Liver (tissue), 9 donors: ENCODE measurements around the gene B4GALT5. TPM values are rescaled to one million over a fixed set of nuclear protein-coding genes. Genes with fewer than 3 reads are reported as not detected.
"Not testable (repeated sequence)": the region's sequence is repeated elsewhere in the genome, so short reads cannot be mapped to it uniquely, and the experiment has no call there.

Experiments used
- DNase-seq: peaks from one replicate; pipeline ENCODE4 v3.0.0-alpha.2; 2017; ENCODE audit warnings: low spot score
- H3K27ac ChIP-seq, 2 donors: one replicate each; pipeline ENCODE4 v1.7.0; 2013; ENCODE audit warnings: inconsistent platforms in 2 of 2, low read length in 2 of 2, control low read depth in 1 of 2, low read depth in 1 of 2, mild to moderate bottlenecking in 1 of 2
- H3K27me3 ChIP-seq, 4 donors: one replicate each; pipeline versions ENCODE4 v1.6.1 to v1.7.0; 2013; ENCODE audit warnings: low read length in 3 of 4, inconsistent platforms in 1 of 4, mild to moderate bottlenecking in 1 of 4, moderate library complexity in 1 of 4; ENCODE audit not compliant: control insufficient read depth in 4 of 4, insufficient read depth in 4 of 4
- H3K36me3 ChIP-seq, 4 donors: one replicate each; pipeline versions ENCODE4 v1.6.1 to v1.7.0; 2013; ENCODE audit warnings: low read length in 3 of 4, mild to moderate bottlenecking in 3 of 4, low read depth in 1 of 4, moderate library complexity in 1 of 4; ENCODE audit not compliant: control insufficient read depth in 4 of 4, insufficient read depth in 3 of 4
- H3K4me1 ChIP-seq, 4 donors: one replicate each; pipeline versions ENCODE4 v1.6.1 to v1.7.0; 2013; ENCODE audit warnings: low read length in 3 of 4, mild to moderate bottlenecking in 3 of 4, moderate library complexity in 1 of 4; ENCODE audit not compliant: control insufficient read depth in 4 of 4, insufficient read depth in 4 of 4
- H3K4me3 ChIP-seq, 3 donors: one replicate each; pipeline versions ENCODE4 v1.6.1 to v1.7.0; 2013; ENCODE audit warnings: low read length in 3 of 3, control low read depth in 1 of 3, low read depth in 1 of 3, mild to moderate bottlenecking in 1 of 3
- H3K9ac ChIP-seq, 2 donors: one replicate each; pipeline ENCODE4 v1.7.0; 2013; ENCODE audit warnings: low read length in 2 of 2, mild to moderate bottlenecking in 2 of 2, moderate library complexity in 2 of 2, control low read depth in 1 of 2, low read depth in 1 of 2
- H3K9me3 ChIP-seq, 4 donors: one replicate each; pipeline versions ENCODE4 v1.6.1 to v1.7.0; 2013; ENCODE audit warnings: low read length in 3 of 4; ENCODE audit not compliant: control insufficient read depth in 4 of 4
- ATF3 ChIP-seq: IDR thresholded peaks from 2 replicates; pipeline ENCODE4 v1.6.1; 2016; ENCODE audit warnings: antibody characterized with exemption
- CTCF ChIP-seq: fragments of 150-350 bp; IDR thresholded peaks from 2 replicates; pipeline ENCODE4 v1.5.1; 2017; ENCODE audit warnings: improper control_type of control experiment, low read depth, low read length; ENCODE audit not compliant: missing input control
- EGR1 ChIP-seq, 2 donors: IDR thresholded peaks; 2 replicates each; pipeline ENCODE4 v1.6.1; 2016 to 2018; ENCODE audit warnings: antibody characterized with exemption in 2 of 2, low read depth in 2 of 2
- FOXA2 ChIP-seq: IDR thresholded peaks from 2 replicates; pipeline ENCODE4 v1.6.1; 2016; ENCODE audit warnings: antibody characterized with exemption
- GABPA ChIP-seq, 2 donors: IDR thresholded peaks in 1 of 2; conservative IDR thresholded peaks in 1 of 2; 2 replicates each; pipeline ENCODE4 v1.6.1; 2016; ENCODE audit warnings: antibody characterized with exemption in 2 of 2, mild to moderate bottlenecking in 1 of 2, moderate library complexity in 1 of 2
- HNF4A ChIP-seq, 2 donors: conservative IDR thresholded peaks; 2 replicates each; pipeline ENCODE4 v1.6.1; 2016; ENCODE audit warnings: antibody characterized with exemption in 2 of 2, mild to moderate bottlenecking in 2 of 2
- HNF4G ChIP-seq: IDR thresholded peaks from 2 replicates; pipeline ENCODE4 v1.6.1; 2016; ENCODE audit warnings: antibody characterized with exemption
- JUND ChIP-seq, 2 donors: IDR thresholded peaks; 2 replicates each; pipeline ENCODE4 v1.6.1; 2016; ENCODE audit warnings: antibody characterized with exemption in 2 of 2
- MAX ChIP-seq: IDR thresholded peaks from 2 replicates; pipeline ENCODE4 v1.6.1; 2016; ENCODE audit warnings: antibody characterized with exemption
- NR2F2 ChIP-seq: IDR thresholded peaks from 2 replicates; pipeline ENCODE4 v1.6.1; 2016; ENCODE audit warnings: antibody characterized with exemption
- RXRA ChIP-seq, 2 donors: IDR thresholded peaks; 2 replicates each; pipeline ENCODE4 v1.6.1; 2017 to 2018; ENCODE audit warnings: antibody characterized with exemption in 2 of 2, mild to moderate bottlenecking in 1 of 2
- SP1 ChIP-seq: IDR thresholded peaks from 2 replicates; pipeline ENCODE4 v1.6.1; 2018; ENCODE audit warnings: antibody characterized with exemption, mild to moderate bottlenecking
- TAF1 ChIP-seq: conservative IDR thresholded peaks from 2 replicates; pipeline ENCODE4 v1.6.1; 2016; ENCODE audit warnings: antibody characterized with exemption, mild to moderate bottlenecking
- YY1 ChIP-seq: IDR thresholded peaks from 2 replicates; pipeline ENCODE4 v1.6.1; 2016; ENCODE audit warnings: antibody characterized with exemption, mild to moderate bottlenecking
- WGBS: extraction: QIAGEN DNeasy Blood & Tissue Kit; methylation state at CpG from one replicate; pipeline ENCODE4 v1.1.7; 2013; 5-methylcytosine and 5-hydroxymethylcytosine counted together
- polyA plus RNA-seq, 2 donors: library from polyadenylated mRNA; stranded (reverse) in 1 of 2; unstranded in 1 of 2; fragments of 200-250 nt in 1 of 2; fragments of >200 nt in 1 of 2; fragmentation: Nextera tagmentation in 1 of 2; extraction: Ambion mirVana in 1 of 2; gene quantifications; one replicate each; pipeline versions ENCODE4 v1.2.1 to v1.2.3, GENCODE V29; 2013 to 2015
- total RNA-seq, 2 donors: library from RNA; depleted of rRNA; stranded (reverse); fragments of >200 nt; gene quantifications; one replicate each; pipeline ENCODE4 v1.2.3, GENCODE V29; 2014
- donor health status: healthy.
- donor health status: healthy.
- donor health status: healthy.
- donor health status: healthy.
- donor health status: healthy.

B4GALT5 gene
- total and polyA plus RNA-seq, 4 donors: 2.0 to 28.2 (median 14.4) TPM

- Histone ChIP-seq H3K4me1 (peaks cover 6 to 26% (median 18%) of the 10 kb centered on the region in 4 donors), H3K27me3 (no peaks in the 10 kb centered on the region), H3K9me3 (no peaks in the 10 kb centered on the region), H3K36me3 (no peaks in the 10 kb centered on the region), H3K27ac (peak overlapping the region; percentile 16 to 56), H3K9ac (no peak overlapping the region), H3K4me3 (no peak overlapping the region)
- no peak for DNase-seq
- TF ChIP-seq HNF4A (conservative IDR thresholded peaks at IDR 0.05) (peak; percentile 71 to 72), RXRA (IDR thresholded peaks at IDR 0.05) (peak; percentile 41 to 72), NR2F2 (no peak), YY1 (peak; percentile 12), SP1 (peak; percentile 48), MAX (no peak)
- WGBS: 72% methylated on average over 13 of the region's 13 CpGs
Measured at GRCh38 chr20:49614338-49615050, 99.2 kb downstream of the B4GALT5 start.

GRCh38 chr20:49612127-49612738, 101.4 kb downstream of the B4GALT5 start:
- peaks cover 6 to 30% (median 23%) of the 10 kb centered on the region in 4 donors for H3K4me1 ChIP-seq
- H3K9me3 ChIP-seq: no peaks in the 10 kb centered on the region
- H3K27me3 ChIP-seq: no peaks in the 10 kb centered on the region
- WGBS: 82% methylated on average over 6 of the region's 6 CpGs
- H3K36me3 ChIP-seq: no peaks in the 10 kb centered on the region
- no peak overlapping the region for H3K4me3 ChIP-seq
- no peak for DNase-seq
- no peak overlapping the region for H3K27ac ChIP-seq
- TF ChIP-seq JUND (IDR thresholded peaks at IDR 0.05) (no peak), NR2F2 (no peak), CTCF (no peak), GABPA (IDR thresholded peaks at IDR 0.05 in 1 of 2, conservative IDR thresholded peaks at IDR 0.05 in 1 of 2) (no peak), HNF4G (no peak), HNF4A (conservative IDR thresholded peaks at IDR 0.05) (no peak), YY1 (no peak), MAX (no peak), EGR1 (IDR thresholded peaks at IDR 0.05; ENCODE audit: low read depth in 2 of 2) (no peak), TAF1 (no peak), FOXA2 (no peak), ATF3 (no peak)
- no peak overlapping the region for H3K9ac ChIP-seq

- peaks cover 6 to 30% (median 23%) of the 10 kb centered on the region in 4 donors for H3K4me1 ChIP-seq
- 72% methylated on average over 6 of the region's 6 CpGs for WGBS
- not testable (repeated sequence) for H3K27ac ChIP-seq, DNase-seq, H3K27me3 ChIP-seq, H3K4me3 ChIP-seq, H3K36me3 ChIP-seq, H3K9ac ChIP-seq, H3K9me3 ChIP-seq
Measured at GRCh38 chr20:49611539-49612126, 102.0 kb downstream of the B4GALT5 start.
